Femur (tissue), 1 donor: ENCODE measurements around the gene RPL27A.

Source experiments
- DNase-seq: peaks from one replicate; pipeline ENCODE4 v3.0.0-alpha.2; 2017

Gene RPL27A

GRCh38 chr11:8721609-8722500 lies 39.3 kb downstream of the RPL27A start:
- DNase-seq: peak; percentile 80

GRCh38 chr11:8722809-8723208 lies 40.2 kb downstream of the RPL27A start:
- DNase-seq: no peak

- no peak for DNase-seq
These were observed 41.1 kb downstream of the RPL27A start for GRCh38 chr11:8723711-8724110.

GRCh38 chr11:8724682-8725081 lies 42.1 kb downstream of the RPL27A start:
- DNase-seq: no peak

GRCh38 chr11:8726395-8726794 lies 43.8 kb downstream of the RPL27A start:
- DNase-seq: no peak

- no peak for DNase-seq
These were observed 46.0 kb downstream of the RPL27A start for GRCh38 chr11:8728563-8728962.

- DNase-seq: no peak
These were observed 46.5 kb downstream of the RPL27A start for GRCh38 chr11:8729067-8729466.

GRCh38 chr11:8729837-8730696 lies 47.5 kb downstream of the RPL27A start:
- no peak for DNase-seq

- no peak for DNase-seq
These were observed 48.1 kb downstream of the RPL27A start for GRCh38 chr11:8730697-8731020.

- no peak for DNase-seq
These were observed 49.2 kb downstream of the RPL27A start for GRCh38 chr11:8731647-8732323.

GRCh38 chr11:8732324-8732670 lies 49.7 kb downstream of the RPL27A start:
- DNase-seq: no peak

- peak; percentile 69 for DNase-seq
These were observed 50.2 kb downstream of the RPL27A start for GRCh38 chr11:8732748-8733241.

GRCh38 chr11:8733852-8734251 lies 51.3 kb downstream of the RPL27A start:
- DNase-seq: no peak

GRCh38 chr11:8735094-8735493 lies 52.5 kb downstream of the RPL27A start:
- DNase-seq: no peak

GRCh38 chr11:8739309-8739793 lies 56.8 kb downstream of the RPL27A start:
- no peak for DNase-seq
